GM23338 (cell line): Measurements from ENCODE around the gene RXFP4. TPM values are rescaled to one million over a fixed set of nuclear protein-coding genes. Genes with fewer than 3 reads are reported as not detected.

Experiments
- ATAC-seq: fragments of 200-7000 bp; cut with Tn5 transposase; 3 replicates; pipeline ENCODE4 v1.9.1; 2020
- DNase-seq: peaks from one replicate; pipeline ENCODE4 v3.0.0-alpha.2; 2015; ENCODE audit warnings: low spot score
- H2AFZ ChIP-seq: fragments of 200-600 bp; sonication (generic); 2 replicates; pipeline ENCODE4 v1.8.0; 2016; ENCODE audit warnings: antibody characterized with exemption, mild to moderate bottlenecking, moderate library complexity
- H3F3A ChIP-seq: fragments of 200-600 bp; sonication (generic); replicated peaks from 2 replicates; pipeline ENCODE4 v1.8.0; 2017; ENCODE audit warnings: antibody characterized with exemption, mixed run types, low read depth
- H3K27ac ChIP-seq: fragments of 200-600 bp; sonication (generic); 2 replicates; pipeline ENCODE4 v1.6.1; 2016; ENCODE audit warnings: low read depth
- H3K27me3 ChIP-seq: fragments of 200-600 bp; sonication (generic); 2 replicates; pipeline ENCODE4 v1.8.0; 2016; ENCODE audit warnings: mild to moderate bottlenecking, mixed run types, moderate library complexity; ENCODE audit not compliant: insufficient read depth
- H3K36me3 ChIP-seq: fragments of 200-600 bp; sonication (generic); 2 replicates; pipeline ENCODE4 v1.8.0; 2016; ENCODE audit warnings: mild to moderate bottlenecking; ENCODE audit not compliant: insufficient read depth
- H3K4me1 ChIP-seq: fragments of 200-600 bp; sonication (generic); 2 replicates; pipeline ENCODE4 v1.8.0; 2016; ENCODE audit warnings: mild to moderate bottlenecking, moderate library complexity; ENCODE audit not compliant: insufficient read depth
- H3K4me2 ChIP-seq: fragments of 200-600 bp; sonication (generic); 2 replicates; pipeline ENCODE4 v1.7.1; 2017; ENCODE audit warnings: mixed run types
- H3K4me3 ChIP-seq: fragments of 200-600 bp; sonication (generic); 2 replicates; pipeline ENCODE4 v1.6.1; 2016; ENCODE audit warnings: mixed run types
- H3K79me2 ChIP-seq: fragments of 200-600 bp; sonication (generic); replicated peaks from 2 replicates; pipeline ENCODE4 v1.8.0; 2017; ENCODE audit warnings: mild to moderate bottlenecking; ENCODE audit not compliant: insufficient read depth
- H3K9me2 ChIP-seq: fragments of 200-600 bp; sonication (generic); 2 replicates; pipeline ENCODE4 v1.8.0; 2017; ENCODE audit not compliant: insufficient read depth
- H4K20me1 ChIP-seq: fragments of 200-600 bp; sonication (generic); replicated peaks from 2 replicates; pipeline ENCODE4 v1.8.0; 2017; ENCODE audit warnings: mild to moderate bottlenecking; ENCODE audit not compliant: insufficient read depth
- H3K27ac Mint-ChIP-seq: 2 replicates; pipeline ENCODE4 v1.8.0; 2020; ENCODE audit warnings: inconsistent platforms, mild to moderate bottlenecking, moderate library complexity, mixed read lengths
- H3K27me3 Mint-ChIP-seq: 3 replicates; pipeline ENCODE4 v1.8.0; 2022; ENCODE audit warnings: low read depth, mild to moderate bottlenecking, moderate library complexity, mixed read lengths, inconsistent platforms; ENCODE audit not compliant: insufficient read depth, poor library complexity
- H3K36me3 Mint-ChIP-seq: 3 replicates; pipeline ENCODE4 v1.8.0; 2021; ENCODE audit warnings: low read depth, mild to moderate bottlenecking, inconsistent platforms, moderate library complexity, mixed read lengths
- H3K4me1 Mint-ChIP-seq: 3 replicates; pipeline ENCODE4 v1.8.0; 2020; ENCODE audit warnings: mild to moderate bottlenecking, inconsistent platforms, mixed read lengths
- H3K4me3 Mint-ChIP-seq: 3 replicates; pipeline ENCODE4 v1.8.0; 2021; ENCODE audit warnings: moderate library complexity, mild to moderate bottlenecking, inconsistent platforms, mixed read lengths
- H3K9me3 Mint-ChIP-seq: 3 replicates; pipeline ENCODE4 v1.8.0; 2020; ENCODE audit warnings: moderate library complexity, mild to moderate bottlenecking, inconsistent platforms, mixed read lengths
- CREB1 ChIP-seq: fragments of 250-450 bp; sonication (Bioruptor Pico); IDR thresholded peaks from 2 replicates; pipeline ENCODE4 v1.5.0; 2020; ENCODE audit warnings: low read depth, mild to moderate bottlenecking, moderate library complexity
- NANOG ChIP-seq: IDR thresholded peaks from 2 replicates; pipeline ENCODE4 v1.6.1; 2016; ENCODE audit warnings: antibody characterized with exemption, borderline replicate concordance
- ZNF114 ChIP-seq: fragments of 250-450 bp; sonication (Bioruptor Pico); IDR thresholded peaks from 2 replicates; pipeline ENCODE4 v1.5.0; 2020; ENCODE audit warnings: mild to moderate bottlenecking, moderate library complexity
- polyA plus RNA-seq: library from polyadenylated mRNA; unstranded; fragments of >200 nt; fragmentation: Nextera tagmentation; extraction: Ambion mirVana; gene quantifications from 2 replicates; pipeline ENCODE4 v1.2.1, GENCODE V29; 2016
- total RNA-seq: library from RNA; depleted of rRNA; stranded (reverse); fragments of >200 nt; shearing (Covaris generic); gene quantifications from 2 replicates; pipeline ENCODE4 v1.2.3, GENCODE V29; 2014
- TF ChIP-seq, protein P1 (sequence below): fragments of 250-450 bp; sonication (Bioruptor Pico); IDR thresholded peaks from 2 replicates; pipeline ENCODE4 v1.5.0; 2020; ENCODE audit warnings: mild to moderate bottlenecking, moderate library complexity
- TF ChIP-seq, protein P2 (sequence below), 2 experiments: fragments of 200-600 bp in 1 of 2; sonication (generic) in 1 of 2; conservative IDR thresholded peaks; 2 replicates each; pipeline versions ENCODE4 v1.5.1 to v1.6.1; 2016 to 2017; ENCODE audit warnings: antibody characterized with exemption in 2 of 2, low read depth in 2 of 2, mild to moderate bottlenecking in 2 of 2, moderate library complexity in 1 of 2
- TF ChIP-seq, protein P3 (sequence below): IDR thresholded peaks from 2 replicates; pipeline ENCODE4 v1.6.1; 2016; ENCODE audit warnings: antibody characterized with exemption

Gene RXFP4
- total and polyA plus RNA-seq, 2 experiments from 2014 or later, result not detected

DNA sequence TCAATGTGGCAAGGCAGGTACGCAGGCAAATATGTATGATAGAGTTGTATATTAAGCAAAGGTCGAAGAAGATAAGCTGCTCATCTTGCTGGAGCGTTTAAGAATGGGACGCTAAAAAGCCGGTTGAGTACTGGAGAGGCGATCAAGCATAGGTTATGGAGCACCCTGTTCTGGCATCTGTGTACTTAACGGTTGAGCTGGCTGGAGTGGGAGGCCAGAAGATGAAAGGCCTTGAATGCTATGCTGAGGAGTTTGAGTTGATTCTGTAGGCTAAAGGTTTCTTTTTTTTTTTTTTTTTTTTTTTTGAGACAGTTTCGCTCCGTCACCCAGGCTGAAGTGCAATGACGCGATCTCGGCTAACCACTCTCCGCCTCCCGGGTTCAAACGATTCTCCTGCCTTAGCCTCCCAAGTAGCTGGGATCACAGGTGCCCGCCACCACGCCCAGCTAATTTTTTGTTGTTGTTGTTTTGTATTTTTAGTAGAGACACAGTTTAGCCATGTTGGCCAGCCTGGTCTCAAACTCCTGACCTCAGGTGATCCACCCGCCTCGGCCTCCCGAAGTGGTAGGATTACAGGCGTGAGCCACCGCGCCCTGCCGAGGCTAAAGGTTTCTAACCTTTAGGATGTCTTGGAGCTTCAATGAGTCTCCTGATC, 6.4 kb upstream of the RXFP4 start:
- H3K4me3 ChIP-seq, result peak overlapping the region; percentile 81
- peak; percentile 45 for DNase-seq
- TF ChIP-seq NANOG (no peak), CREB1 (no peak), ZNF114 (CRISPR knock-in tag) (no peak)
- TF ChIP-seq, protein P1, sequence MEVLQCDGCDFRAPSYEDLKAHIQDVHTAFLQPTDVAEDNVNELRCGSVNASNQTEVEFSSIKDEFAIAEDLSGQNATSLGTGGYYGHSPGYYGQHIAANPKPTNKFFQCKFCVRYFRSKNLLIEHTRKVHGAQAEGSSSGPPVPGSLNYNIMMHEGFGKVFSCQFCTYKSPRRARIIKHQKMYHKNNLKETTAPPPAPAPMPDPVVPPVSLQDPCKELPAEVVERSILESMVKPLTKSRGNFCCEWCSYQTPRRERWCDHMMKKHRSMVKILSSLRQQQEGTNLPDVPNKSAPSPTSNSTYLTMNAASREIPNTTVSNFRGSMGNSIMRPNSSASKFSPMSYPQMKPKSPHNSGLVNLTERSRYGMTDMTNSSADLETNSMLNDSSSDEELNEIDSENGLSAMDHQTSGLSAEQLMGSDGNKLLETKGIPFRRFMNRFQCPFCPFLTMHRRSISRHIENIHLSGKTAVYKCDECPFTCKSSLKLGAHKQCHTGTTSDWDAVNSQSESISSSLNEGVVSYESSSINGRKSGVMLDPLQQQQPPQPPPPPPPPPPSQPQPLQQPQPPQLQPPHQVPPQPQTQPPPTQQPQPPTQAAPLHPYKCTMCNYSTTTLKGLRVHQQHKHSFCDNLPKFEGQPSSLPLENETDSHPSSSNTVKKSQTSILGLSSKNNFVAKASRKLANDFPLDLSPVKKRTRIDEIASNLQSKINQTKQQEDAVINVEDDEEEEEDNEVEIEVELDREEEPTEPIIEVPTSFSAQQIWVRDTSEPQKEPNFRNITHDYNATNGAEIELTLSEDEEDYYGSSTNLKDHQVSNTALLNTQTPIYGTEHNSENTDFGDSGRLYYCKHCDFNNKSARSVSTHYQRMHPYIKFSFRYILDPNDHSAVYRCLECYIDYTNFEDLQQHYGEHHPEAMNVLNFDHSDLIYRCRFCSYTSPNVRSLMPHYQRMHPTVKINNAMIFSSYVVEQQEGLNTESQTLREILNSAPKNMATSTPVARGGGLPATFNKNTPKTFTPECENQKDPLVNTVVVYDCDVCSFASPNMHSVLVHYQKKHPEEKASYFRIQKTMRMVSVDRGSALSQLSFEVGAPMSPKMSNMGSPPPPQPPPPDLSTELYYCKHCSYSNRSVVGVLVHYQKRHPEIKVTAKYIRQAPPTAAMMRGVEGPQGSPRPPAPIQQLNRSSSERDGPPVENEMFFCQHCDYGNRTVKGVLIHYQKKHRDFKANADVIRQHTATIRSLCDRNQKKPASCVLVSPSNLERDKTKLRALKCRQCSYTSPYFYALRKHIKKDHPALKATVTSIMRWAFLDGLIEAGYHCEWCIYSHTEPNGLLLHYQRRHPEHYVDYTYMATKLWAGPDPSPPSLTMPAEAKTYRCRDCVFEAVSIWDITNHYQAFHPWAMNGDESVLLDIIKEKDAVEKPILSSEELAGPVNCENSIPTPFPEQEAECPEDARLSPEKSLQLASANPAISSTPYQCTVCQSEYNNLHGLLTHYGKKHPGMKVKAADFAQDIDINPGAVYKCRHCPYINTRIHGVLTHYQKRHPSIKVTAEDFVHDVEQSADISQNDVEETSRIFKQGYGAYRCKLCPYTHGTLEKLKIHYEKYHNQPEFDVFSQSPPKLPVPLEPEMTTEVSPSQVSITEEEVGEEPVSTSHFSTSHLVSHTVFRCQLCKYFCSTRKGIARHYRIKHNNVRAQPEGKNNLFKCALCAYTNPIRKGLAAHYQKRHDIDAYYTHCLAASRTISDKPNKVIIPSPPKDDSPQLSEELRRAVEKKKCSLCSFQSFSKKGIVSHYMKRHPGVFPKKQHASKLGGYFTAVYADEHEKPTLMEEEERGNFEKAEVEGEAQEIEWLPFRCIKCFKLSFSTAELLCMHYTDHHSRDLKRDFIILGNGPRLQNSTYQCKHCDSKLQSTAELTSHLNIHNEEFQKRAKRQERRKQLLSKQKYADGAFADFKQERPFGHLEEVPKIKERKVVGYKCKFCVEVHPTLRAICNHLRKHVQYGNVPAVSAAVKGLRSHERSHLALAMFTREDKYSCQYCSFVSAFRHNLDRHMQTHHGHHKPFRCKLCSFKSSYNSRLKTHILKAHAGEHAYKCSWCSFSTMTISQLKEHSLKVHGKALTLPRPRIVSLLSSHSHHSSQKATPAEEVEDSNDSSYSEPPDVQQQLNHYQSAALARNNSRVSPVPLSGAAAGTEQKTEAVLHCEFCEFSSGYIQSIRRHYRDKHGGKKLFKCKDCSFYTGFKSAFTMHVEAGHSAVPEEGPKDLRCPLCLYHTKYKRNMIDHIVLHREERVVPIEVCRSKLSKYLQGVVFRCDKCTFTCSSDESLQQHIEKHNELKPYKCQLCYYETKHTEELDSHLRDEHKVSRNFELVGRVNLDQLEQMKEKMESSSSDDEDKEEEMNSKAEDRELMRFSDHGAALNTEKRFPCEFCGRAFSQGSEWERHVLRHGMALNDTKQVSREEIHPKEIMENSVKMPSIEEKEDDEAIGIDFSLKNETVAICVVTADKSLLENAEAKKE (CRISPR knock-in tag), result no peak
- TF ChIP-seq, protein P2, sequence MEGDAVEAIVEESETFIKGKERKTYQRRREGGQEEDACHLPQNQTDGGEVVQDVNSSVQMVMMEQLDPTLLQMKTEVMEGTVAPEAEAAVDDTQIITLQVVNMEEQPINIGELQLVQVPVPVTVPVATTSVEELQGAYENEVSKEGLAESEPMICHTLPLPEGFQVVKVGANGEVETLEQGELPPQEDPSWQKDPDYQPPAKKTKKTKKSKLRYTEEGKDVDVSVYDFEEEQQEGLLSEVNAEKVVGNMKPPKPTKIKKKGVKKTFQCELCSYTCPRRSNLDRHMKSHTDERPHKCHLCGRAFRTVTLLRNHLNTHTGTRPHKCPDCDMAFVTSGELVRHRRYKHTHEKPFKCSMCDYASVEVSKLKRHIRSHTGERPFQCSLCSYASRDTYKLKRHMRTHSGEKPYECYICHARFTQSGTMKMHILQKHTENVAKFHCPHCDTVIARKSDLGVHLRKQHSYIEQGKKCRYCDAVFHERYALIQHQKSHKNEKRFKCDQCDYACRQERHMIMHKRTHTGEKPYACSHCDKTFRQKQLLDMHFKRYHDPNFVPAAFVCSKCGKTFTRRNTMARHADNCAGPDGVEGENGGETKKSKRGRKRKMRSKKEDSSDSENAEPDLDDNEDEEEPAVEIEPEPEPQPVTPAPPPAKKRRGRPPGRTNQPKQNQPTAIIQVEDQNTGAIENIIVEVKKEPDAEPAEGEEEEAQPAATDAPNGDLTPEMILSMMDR (conservative IDR thresholded peaks at IDR 0.05; ENCODE audit: low read depth in 2 of 2), result no peak
- TF ChIP-seq, protein P3, sequence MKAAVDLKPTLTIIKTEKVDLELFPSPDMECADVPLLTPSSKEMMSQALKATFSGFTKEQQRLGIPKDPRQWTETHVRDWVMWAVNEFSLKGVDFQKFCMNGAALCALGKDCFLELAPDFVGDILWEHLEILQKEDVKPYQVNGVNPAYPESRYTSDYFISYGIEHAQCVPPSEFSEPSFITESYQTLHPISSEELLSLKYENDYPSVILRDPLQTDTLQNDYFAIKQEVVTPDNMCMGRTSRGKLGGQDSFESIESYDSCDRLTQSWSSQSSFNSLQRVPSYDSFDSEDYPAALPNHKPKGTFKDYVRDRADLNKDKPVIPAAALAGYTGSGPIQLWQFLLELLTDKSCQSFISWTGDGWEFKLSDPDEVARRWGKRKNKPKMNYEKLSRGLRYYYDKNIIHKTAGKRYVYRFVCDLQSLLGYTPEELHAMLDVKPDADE, result no peak
- no peaks in the 10 kb centered on the region; the same call in 1 of the 3 replicates for H3K36me3 Mint-ChIP-seq
- H3K4me2 ChIP-seq, result peak overlapping the region; percentile 74
- no peak overlapping the region for H3K4me3 Mint-ChIP-seq
- peak; percentile 4; the same call in 2 of the 3 replicates for ATAC-seq
- H3K27ac Mint-ChIP-seq, result no peak overlapping the region
- peak overlapping the region; percentile 92 for H3K27ac ChIP-seq
- H3K9me3 Mint-ChIP-seq, result no peaks in the 10 kb centered on the region
- H3K4me1 ChIP-seq, result peaks cover 16% of the 10 kb centered on the region
- no peaks in the 10 kb centered on the region for H3K27me3 ChIP-seq
- peaks cover 6% of the 10 kb centered on the region for H3K27me3 Mint-ChIP-seq
- H4K20me1 ChIP-seq, result peaks cover 31% of the 10 kb centered on the region
- no peaks in the 10 kb centered on the region for H3K9me2 ChIP-seq
- H3K79me2 ChIP-seq, result peaks cover 41% of the 10 kb centered on the region
- H3K4me1 Mint-ChIP-seq, result peaks cover 12% of the 10 kb centered on the region; the same call in 2 of the 3 replicates
- peak overlapping the region; percentile 6; the same call in 1 of the 2 replicates for H2AFZ ChIP-seq
- H3F3A ChIP-seq, result peaks cover 4% of the 10 kb centered on the region
- H3K36me3 ChIP-seq, result peaks cover 31% of the 10 kb centered on the region
